Endothelial cell of umbilical vein (primary cell): Measurements from ENCODE around the gene SEC16B.

Source experiments
- CTCF ChIP-seq, 2 donors: IDR thresholded peaks; 1 replicate in 1 of 2; 2 replicates in 1 of 2; pipeline ENCODE4 v1.5.1; 2011; ENCODE audit warnings: low read length in 2 of 2, mild to moderate bottlenecking in 2 of 2, moderate library complexity in 2 of 2, control low read depth in 1 of 2, inconsistent platforms in 1 of 2, low read depth in 1 of 2; ENCODE audit not compliant: insufficient read depth in 1 of 2; ENCODE audit errors: extremely low read depth in 1 of 2
- EZH2 ChIP-seq: IDR thresholded peaks from 2 replicates; pipeline ENCODE4 v1.6.1; 2012; ENCODE audit warnings: borderline replicate concordance, low read depth, mild to moderate bottlenecking, moderate library complexity, low read length, inconsistent platforms; ENCODE audit not compliant: severe bottlenecking
- FOS ChIP-seq: IDR thresholded peaks from 2 replicates; pipeline ENCODE4 v1.6.1; 2011; ENCODE audit warnings: mild to moderate bottlenecking, low read length, moderate library complexity, borderline replicate concordance; ENCODE audit not compliant: insufficient read depth
- JUN ChIP-seq: IDR thresholded peaks from 2 replicates; pipeline ENCODE4 v1.6.1; 2011; ENCODE audit warnings: borderline replicate concordance, low read depth; ENCODE audit not compliant: insufficient read length, insufficient read depth
- MYC ChIP-seq: IDR thresholded peaks from one replicate; pipeline ENCODE4 v1.6.1; 2011; ENCODE audit warnings: mild to moderate bottlenecking, low read depth, low read length
- POLR2A ChIP-seq: IDR thresholded peaks from 2 replicates; pipeline ENCODE4 v1.6.1; 2012; ENCODE audit warnings: low read depth, mild to moderate bottlenecking, control low read depth, low read length
- POLR2AphosphoS5 ChIP-seq: IDR thresholded peaks from 2 replicates; pipeline ENCODE4 v1.6.1; 2012; ENCODE audit warnings: low read depth, mild to moderate bottlenecking, control low read depth, low read length, moderate library complexity; ENCODE audit not compliant: insufficient read depth
- TF ChIP-seq, protein P1 (sequence below): IDR thresholded peaks from 2 replicates; pipeline ENCODE4 v1.6.1; 2011; ENCODE audit not compliant: insufficient read depth, insufficient read length

- TF ChIP-seq EZH2 (no peak), POLR2AphosphoS5 (no peak), POLR2A (no peak), CTCF (IDR thresholded peaks at IDR 0.05; ENCODE audit: extremely low read depth in 1 of 2, insufficient read depth in 1 of 2, low read depth in 1 of 2, low read length in 2 of 2) (no peak), JUN (no peak), FOS (no peak), MYC (no peak)
- TF ChIP-seq, protein P1, sequence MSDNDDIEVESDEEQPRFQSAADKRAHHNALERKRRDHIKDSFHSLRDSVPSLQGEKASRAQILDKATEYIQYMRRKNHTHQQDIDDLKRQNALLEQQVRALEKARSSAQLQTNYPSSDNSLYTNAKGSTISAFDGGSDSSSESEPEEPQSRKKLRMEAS, result no peak
Observed at GRCh38 chr1:177928952-177929351, 40.9 kb downstream of the SEC16B start.
